KG1 (cell line): Measurements from ENCODE around the gene PRPF40B.
"Not testable (repeated sequence)": the region's sequence is repeated elsewhere in the genome, so short reads cannot be mapped to it uniquely, and the experiment has no call there.

Source experiments
- DNase-seq: peaks from one replicate; lab custom pipeline; 2025; lab: John Stamatoyannopoulos, UW

Gene PRPF40B

DNA sequence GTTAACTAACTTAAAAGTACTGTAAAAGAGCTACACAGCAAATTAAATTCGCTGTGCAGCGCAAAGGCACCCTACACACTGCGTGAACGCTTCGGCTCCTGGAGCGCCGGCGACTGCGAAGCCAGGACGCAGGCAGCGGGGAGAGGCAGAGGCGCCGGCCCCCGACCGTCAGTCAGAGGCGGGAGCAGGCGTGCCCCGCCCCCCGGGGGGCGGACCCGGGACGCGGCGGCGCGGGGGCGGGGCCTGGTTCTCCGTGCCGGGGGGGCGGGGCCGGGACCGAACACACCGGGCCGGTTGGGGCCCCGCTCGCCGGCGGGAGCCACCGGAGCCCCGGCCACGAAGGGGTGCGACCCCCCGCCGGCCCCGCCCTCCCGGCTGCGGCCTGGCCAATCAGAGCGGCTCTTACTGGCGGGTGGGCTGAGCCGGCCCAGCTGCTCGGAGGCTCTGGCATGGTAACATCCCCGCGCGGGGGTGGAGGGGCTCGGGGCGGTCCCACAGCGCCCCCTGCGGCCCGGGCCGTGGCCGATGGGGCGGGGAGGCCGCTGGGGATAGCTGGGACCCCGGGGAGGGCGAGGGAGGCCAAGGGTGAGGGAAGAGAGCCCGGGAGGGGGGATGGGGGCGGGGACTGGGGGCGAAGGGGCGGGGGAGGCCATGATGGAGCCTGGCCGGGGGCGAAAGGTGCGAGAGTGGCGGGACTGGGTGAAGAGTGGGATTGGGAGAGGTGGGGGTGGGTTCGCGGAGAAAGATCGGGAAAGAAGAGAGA, at the start of gene PRPF40B:
Gene PRPF40B, plus strand, starts transcription at position 420 of the 763 bp plus-strand sequence. Its CDS starts 30 bp downstream, at position 450.
- DNase-seq, result peak; percentile 67

DNA sequence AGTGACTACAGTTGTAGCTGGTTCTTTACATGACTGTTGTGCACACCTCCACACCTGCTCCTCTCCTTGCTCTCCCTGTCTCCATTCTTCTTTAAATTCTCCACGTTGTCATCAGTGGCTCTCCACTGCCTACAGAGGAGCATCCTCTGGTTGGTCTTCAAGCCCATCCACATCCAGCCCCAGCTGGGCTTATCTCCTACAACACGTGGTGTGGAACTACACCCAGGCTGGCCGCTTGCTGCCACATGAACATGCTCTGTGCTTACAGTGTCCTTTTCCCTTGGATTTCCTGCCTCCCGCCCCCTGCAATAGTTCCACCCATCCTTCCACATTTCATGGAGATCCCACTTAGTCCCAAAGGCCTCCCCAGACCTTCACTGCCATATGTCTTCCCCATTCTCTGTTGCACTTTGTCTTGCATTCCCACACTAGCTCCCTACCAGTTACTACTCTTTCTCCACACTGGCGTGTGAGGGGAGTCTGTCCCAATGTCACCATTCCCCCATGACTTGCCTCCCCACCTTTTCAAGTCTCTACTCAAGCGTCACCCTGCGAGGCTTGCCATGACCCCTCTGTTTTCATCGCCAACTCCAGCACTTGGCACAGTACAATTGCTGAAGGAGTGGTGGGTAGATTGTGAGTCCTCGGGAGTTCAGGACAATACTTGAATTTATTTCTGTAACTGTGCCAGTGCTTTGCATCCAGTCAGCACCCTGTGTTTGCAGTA, 45.6 kb upstream of the PRPF40B start:
- DNase-seq, result no peak

DNA sequence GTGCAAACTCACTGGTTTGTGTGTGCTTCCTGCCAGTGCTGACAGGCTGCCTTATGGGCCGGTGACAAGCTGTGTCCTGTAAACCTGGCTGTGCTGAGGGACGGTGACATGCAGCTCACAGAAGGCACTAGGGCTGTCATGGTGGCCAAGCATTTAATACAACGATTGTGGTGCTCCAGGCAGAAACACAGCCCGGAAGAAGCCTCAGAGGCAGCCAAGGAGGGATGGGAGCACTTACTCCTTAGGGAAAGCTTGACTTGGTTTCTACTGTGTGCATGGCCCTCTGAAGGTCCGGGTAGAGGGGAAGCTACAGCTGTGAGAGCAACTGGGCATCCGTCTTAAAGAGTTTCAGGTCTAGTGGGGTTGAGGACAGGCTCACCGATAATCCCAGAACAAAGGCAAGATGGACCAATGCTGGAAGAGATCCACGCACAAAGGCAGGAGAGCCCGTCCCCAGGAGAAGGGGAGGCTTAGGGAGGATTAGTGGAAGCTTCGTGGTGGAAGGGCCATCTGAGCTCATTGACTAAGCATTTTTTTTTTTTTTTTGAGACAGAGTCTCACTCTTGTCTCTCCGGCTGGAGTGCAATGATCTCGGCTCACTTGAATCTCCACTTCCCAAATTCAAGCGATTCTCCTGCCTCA, 44.8 kb upstream of the PRPF40B start:
- DNase-seq, result no peak

DNA sequence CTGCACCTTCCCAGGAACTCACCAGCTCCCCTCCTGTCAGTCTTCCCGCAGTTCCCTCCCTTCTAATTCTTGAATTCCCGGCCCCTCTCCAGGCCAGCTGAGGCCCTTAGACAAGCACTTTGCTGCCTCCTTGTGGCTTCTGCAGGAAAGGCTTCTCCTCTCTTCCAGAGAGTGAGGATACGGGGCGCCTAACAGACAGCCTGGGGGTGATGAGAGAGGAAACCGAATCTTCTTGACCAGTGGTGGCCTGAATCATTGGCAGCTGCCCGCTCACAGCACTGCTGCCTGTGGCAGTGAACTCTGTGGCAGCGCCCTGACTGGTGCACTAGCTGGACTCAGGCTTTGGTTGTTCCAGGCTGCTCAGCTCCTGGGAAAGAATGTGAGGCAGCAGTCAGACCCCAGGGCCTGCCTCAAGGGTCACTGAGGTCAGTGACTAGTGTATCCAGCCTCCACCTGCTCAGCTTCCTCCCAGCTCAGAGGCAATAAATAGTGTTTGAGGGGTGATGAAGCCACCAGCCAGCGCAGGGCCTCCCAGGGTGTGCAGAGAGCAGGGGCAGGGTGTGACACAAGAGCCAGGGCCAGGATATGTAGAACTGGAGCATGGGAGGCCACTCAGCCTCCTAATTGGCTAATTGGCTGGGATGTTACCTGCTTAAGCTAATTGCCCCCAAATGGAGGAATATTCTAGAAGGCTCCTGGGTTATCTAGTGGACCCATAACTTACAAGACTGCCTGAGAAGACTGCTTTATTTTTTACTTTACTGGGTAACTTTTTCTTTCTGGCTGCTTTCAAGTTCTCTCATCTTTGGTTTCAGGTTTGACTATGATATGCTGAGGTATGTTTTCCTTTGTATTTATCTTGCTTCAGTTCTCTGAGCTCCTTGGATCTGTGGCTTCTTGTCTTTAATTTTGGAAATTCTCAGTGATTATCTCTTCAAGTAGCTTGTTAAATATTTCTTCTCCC, 42.5 kb upstream of the PRPF40B start:
- DNase-seq, result peak; percentile 4

DNA sequence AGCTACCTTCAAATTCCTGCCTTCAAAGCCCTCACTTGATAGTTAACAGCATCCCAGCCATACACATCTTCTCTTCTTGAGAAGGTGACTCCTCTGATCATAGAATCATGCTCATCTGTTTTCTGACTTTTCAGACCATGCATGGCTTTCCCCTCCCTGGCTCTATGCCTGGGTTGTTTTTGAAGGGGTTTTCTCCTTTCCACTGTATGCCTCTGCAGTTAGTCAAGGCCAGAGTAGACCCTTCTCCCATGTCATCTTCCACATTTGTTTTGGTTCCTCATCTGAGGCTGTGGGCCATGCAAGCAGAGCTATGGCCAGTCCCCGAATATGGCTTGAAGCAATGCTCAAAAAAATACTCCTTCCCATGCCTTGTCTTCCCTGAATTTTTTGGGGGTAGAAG, 41.2 kb upstream of the PRPF40B start:
- DNase-seq, result no peak

DNA sequence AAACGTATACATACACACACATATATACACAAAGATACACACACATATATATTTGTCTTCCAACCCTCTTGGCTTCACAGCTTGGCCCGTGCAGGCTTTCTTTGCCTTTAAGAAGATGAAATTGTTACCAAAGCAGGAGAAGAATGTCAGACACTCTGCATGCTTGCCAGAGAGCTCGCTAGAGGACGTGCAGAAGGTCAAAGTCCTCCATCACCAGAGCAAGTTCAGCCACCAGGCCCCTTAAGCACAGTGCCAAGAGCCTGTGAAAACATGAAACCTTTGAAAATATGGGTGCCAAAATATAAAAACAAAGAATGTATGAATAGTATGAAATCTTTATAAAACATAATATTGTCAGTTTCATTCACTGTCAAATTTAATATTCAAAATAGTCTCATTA, 40.5 kb upstream of the PRPF40B start:
- DNase-seq, result no peak

DNA sequence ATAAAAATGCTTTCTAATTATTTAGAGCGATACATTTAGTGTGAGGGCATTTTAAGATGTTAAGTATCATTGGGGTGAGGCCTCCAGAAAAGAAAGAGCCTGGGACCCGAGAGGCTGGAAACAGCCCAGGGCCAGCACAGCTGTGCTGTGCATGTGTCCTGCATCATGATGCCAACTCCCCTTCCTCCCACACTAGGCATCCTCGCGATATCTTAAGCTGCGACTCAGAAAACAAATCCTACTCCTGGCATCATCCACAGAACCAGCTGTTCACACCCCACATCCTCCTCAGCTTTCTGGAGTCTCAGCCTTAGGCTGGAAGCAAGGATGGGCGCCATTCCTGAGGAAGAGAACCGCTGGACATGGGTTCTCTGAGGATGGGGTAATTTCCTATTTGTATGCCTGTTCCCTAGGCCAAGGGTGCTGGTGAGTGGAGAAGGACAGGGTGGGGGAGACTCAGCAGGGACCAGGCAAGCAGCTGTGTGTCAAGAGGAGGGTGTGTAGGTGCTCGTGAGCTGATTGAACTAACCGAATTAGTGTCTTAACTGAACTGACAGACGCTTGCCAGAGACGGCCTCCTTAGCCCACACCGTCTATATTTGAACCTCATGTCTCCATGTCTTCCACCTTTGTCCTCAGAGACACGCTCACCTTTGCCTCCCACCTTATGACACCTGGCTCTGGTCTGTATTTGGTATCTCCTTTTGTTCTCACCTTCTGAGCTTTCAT, 39.8 kb upstream of the PRPF40B start:
- DNase-seq, result no peak

DNA sequence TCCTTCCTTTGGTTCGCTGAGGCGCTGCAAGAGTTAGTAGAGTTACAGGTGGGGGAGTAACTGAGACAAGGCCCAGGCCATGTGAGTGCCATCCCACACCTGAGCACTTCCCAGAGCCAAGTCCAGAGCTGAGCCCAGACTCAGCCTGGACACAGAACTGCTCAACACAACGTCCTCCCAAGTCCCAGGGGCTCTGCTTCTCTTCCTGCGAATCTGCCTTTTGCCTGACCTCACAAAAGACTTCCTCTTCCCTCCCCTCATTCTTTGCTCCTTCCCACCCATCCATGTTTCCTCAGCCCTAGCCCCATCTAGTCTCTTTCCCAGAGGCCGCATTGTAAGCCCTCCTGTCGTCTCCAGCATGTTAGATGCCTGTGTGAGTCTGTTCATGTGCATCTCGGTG, 38.8 kb upstream of the PRPF40B start:
- no peak for DNase-seq

DNA sequence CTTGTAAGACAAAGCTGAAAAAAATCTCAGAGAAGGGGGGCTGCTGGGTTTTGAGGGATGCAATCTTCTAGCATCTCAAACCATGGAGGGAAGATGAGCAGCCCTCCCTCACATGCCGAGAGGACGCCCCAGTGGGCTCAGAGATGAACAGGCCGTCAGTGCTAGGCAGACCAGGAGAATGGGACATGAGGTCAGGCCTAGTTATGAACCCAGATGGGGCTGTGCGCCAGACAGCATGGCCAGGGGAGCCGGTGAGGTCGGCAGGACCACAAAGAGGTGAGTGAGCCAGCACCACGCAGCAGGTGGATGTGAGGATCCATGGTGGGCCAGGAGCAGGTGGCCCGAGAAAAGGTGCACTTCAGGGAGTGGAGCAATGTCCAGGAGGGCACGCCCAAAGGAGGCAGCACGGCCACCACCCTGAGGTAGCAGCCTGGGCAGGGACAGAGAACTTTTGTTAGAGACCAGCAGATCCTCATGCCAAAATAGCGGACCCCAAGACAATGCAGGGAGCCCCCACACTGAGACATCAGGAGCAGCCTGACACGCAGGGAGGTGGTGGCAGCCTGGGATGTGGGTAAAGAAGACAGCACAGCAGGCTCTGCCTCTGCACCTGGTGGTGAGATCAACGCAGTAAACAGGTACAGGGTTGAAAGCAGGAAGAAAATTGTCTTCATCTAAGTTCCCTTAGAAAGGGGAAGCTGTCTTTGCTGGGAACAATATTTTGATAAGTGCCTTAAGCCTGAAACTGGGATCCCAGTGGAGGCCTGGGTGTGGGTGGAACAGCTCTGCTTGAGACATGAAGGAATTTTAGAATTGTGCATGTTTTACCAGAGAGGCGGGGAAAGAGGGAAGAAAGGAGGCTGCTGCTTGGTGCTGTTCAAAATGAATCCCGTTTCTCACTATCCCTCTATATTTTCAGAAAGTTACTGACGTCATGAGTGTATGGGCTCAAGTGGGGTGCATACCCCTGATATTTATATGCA, 37.6 kb upstream of the PRPF40B start:
- no peak for DNase-seq

DNA sequence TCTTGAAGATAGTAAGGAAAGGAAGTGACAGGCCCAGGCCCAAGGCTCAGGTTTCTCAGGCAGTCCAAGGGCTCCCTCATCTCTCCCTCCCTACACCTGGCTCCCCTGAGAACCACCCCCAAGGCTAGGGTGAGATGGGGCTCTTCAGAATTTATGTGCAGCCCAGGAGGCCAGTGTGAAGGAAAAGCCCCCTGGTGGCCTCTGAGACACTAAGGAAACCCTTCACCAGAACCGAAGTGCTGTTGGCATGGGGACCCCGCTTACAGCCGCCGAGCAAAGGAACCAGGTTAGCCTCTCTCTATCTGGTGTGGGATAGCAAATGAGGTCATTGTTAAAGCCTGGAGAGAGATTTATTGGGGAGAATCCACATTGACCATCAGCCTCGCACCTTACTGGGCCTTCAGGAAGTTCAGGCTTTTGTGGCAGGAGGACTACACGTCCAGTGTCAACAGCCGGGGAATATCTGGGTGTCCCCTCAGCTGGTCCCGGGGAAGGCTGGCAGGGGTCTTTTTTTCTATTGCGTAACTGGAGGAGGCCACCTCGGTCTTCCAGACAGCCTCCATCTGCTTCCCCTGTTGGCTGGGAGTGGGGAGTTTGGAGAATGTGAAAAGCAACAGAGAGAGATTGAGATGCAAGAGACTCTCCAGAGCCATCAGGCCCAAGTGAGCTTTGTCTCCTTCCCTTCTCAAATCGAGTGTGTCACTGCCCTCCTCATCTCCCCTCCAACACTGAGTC, 36.0 kb upstream of the PRPF40B start:
- DNase-seq, result no peak

DNA sequence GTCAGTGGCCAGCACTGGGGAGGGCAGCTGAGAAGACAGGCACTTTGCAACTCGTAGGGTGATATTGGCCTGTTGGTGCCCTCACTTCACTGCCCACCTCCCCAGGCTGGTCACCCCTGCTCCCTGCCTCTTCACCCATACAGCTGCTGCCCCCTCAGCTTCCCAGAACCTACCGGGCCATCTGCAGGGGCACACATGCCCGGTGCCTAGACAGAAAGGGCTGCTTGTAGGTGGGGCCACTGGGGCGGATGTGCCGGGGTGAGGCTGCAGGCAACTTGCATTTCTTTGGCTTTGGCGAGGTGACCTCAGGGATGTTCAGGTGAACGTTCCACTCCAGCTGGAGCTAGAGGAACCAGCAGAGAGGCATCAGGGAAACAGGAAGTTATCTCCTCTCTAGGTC, 35.1 kb upstream of the PRPF40B start:
- no peak for DNase-seq

DNA sequence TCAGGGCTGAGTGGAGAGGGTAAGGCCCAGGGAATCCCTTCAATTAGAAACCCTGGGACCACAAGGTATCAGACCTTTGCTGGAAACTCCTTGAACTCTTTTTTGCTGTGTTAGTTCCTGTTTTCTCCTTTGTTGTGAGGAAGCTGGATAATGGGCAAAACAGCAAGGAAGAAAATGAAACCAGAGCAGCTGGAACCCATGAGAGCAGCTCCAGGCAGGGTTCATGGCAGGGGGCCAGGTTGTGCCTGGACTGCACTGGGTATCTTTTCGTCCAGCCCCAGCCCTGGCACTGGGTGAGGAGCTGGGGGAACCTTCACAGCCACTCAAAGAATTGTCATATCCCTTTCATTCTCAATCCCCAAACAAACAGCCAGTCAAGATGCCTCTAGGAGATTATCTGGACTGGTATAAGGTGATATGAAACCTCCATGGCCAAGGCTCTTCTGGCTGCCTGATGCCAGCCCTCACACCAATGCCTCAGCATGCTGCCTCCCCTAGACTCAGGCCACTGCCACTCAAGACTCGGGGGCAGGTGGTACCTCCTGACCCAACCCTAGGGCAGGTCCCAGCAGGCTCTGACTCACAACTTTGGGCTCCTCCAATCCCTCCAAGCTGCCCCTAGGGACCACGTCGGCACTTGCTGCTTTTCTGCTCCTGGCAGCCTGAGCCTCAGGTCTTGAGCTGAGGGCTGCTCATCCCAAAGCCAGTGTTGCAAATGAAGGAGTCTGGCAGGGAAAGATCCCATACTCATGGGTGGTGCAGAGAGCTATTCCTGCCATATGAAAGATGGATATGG, 34.4 kb upstream of the PRPF40B start:
- no peak for DNase-seq

DNA sequence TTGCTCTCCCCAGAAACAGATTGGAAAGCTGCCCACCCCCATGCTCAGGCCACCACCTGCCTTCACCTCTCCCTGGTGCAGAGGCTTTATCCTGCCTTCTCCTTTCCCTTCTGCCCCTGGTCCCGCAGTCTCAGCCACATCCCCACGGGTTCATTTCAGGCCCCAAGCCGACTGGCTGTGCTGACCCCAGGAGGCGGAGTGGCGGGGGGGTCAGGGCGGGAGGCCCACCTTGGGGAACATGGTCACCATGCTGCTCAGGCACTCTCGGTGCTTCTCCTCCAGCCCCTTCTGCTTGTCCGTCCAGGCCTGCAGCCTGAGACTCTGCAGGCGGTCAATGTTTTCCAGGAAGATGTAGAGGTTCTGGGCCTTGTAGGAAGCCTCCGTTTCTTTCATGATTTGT, 24.8 kb upstream of the PRPF40B start:
- DNase-seq, result no peak

DNA sequence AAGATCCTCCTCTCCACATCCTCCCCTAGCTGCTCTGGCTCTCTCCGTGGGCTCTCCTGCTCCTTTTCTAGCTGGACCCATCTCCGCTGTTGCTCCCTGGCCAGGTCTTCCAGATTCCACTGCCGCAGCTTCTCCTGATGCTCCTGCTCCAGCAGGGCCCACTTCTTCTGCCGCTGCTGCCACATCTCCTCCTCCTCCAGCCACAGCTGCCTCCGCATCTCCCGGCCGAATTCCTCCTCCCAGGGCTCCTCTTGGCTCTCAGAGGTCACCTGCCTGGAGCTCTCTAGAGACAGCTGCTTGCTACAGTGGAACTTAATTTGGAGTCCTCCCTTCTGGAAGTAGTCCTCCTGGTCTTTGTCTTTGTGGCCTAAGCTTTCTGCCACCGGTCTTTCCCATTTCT, 23.4 kb upstream of the PRPF40B start:
- DNase-seq, result no peak

DNA sequence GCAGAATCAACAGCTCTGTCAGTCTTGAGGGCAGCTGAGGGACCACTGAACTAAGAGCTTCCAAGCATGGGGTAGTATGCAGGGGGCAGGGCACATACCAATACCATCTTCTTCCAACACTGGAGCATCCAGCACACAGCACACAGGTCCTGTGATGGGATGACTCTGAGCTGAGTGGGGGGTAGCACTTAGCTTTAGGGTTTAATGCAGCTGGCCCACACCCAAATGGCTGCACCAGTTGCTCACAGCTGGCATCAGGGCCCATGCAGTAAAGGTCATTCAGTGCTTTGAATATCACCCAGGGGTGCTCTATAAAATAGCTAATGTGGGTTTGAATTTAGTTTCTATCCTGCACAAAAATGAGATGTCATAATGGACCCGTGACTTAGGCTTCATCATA, 19.6 kb upstream of the PRPF40B start:
- DNase-seq, result no peak

DNA sequence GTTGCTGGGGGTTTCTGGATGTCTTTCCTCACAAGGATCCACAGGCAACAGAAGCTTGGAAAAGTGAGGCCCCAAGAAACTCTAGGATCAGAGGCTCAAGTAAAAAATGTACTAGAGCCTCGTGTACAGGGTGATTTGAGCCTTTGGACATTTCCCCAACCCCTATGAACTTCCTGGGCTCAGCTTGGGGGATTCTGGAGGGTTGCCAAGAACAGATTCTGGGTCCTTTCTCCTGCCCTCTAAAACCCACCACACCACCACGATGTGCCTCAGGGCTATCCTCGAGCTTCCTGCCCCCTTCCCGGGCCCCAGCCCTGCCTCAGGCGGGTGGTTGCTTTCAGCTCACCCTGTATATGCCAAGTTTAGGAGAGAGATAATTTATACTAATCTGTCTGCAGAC, 18.5 kb upstream of the PRPF40B start:
- no peak for DNase-seq

DNA sequence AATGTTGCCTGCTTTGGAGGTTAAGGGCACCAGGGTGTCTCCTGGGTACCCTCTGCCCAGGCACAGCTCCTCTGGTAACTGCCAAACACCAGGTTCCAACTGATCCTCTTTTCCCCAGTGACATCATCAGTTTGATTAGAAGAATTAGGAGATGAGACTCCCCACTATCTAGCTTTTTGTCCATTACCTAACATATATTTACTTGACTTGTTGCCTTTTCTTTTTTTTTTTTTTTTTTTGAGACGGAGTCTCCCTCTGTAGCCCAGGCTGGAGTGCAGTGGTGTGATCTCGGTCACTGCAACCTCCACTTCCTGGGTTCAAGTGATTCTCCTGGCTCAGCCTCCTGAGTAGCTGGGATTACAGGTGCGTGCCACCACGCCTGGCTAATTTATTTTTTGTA, 17.8 kb upstream of the PRPF40B start, which contains the start of gene FAM186B:
Gene FAM186B, minus strand, starts transcription at position 101 of the 400 bp plus-strand sequence. CDS start 162 bp downstream, outside the sequence.
- DNase-seq, result not testable (repeated sequence)
